Activated CD4-positive, alpha-beta T cell treated with anti-CD3 and anti-CD28 coated beads, Interleukin-2, amount 10 ng/mL, durations not matched to agents 24 days and 14 days (primary cell): ENCODE results near the gene GJC2. TPM values are rescaled to one million over a fixed set of nuclear protein-coding genes. Genes with fewer than 3 reads are reported as not detected.
A peak's percentile ranks its signal among the peaks of the same experiment; 100 is the strongest.

Experiments used
- DNase-seq: peaks from one replicate; pipeline ENCODE4 v3.0.0; 2022
- H3K27ac Mint-ChIP-seq: one replicate; pipeline ENCODE4 v1.8.0; 2022; ENCODE audit warnings: mild to moderate bottlenecking, mixed read lengths
- H3K27me3 Mint-ChIP-seq: one replicate; pipeline ENCODE4 v1.8.0; 2022; ENCODE audit warnings: mixed read lengths
- H3K36me3 Mint-ChIP-seq: one replicate; pipeline ENCODE4 v1.8.0; 2022; ENCODE audit warnings: low read depth, mild to moderate bottlenecking, mixed read lengths
- H3K4me1 Mint-ChIP-seq: one replicate; pipeline ENCODE4 v1.8.0; 2021; ENCODE audit warnings: mixed read lengths
- H3K4me3 Mint-ChIP-seq: one replicate; pipeline ENCODE4 v1.8.0; 2022; ENCODE audit warnings: mild to moderate bottlenecking, moderate library complexity, mixed read lengths
- H3K9me3 Mint-ChIP-seq: one replicate; pipeline ENCODE4 v1.8.0; 2021; ENCODE audit warnings: mixed read lengths
- intact Hi-C: fragments of 100-400 bp; cut with micrococcal nuclease; formaldehyde crosslinking; loops from one replicate; pipeline ENCODE4 v1.15.1; 2023
- total RNA-seq: library from RNA; stranded (reverse); gene quantifications from 2 replicates; pipeline ENCODE4 v1.2.3, GENCODE V29; 2022

GJC2 gene
- total RNA-seq, 1 donor from 2014 or later = 0.96 TPM

- H3K27ac Mint-ChIP-seq = no peak overlapping the region
- DNase-seq = no peak
- H3K27me3 Mint-ChIP-seq = no peaks in the 10 kb centered on the region
- H3K36me3 Mint-ChIP-seq = no peaks in the 10 kb centered on the region
- intact Hi-C loops = loop anchor here (10.0 kb wide), 2 partner anchors 115 to 395 kb away; no protein-coding TSS in a partner anchor
- H3K9me3 Mint-ChIP-seq = no peaks in the 10 kb centered on the region
- peaks cover 16% of the 10 kb centered on the region for H3K4me1 Mint-ChIP-seq
- no peak overlapping the region for H3K4me3 Mint-ChIP-seq
Measured at GRCh38 chr1:228160201-228160761, 10.6 kb downstream of the GJC2 start.

DNA sequence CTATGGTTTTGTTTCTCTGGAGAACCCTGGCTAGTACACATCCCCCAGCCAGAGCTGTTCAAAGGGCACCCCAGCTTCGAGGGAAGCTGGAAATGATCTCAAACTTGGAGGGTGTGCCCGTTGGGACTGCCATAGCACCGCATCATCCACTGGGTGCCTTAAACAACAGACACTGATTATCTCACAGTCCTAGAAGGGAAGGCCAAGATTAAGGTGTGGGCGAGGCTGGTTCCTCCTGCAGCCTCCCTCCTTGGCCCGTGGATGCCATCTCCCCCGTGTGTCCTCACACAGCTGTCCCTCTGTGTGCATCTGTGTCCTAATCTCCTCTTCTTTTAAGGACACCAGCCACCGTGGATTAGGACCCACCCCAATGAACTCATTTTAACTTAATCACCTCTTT lies 11.6 kb downstream of the GJC2 start:
- H3K4me1 Mint-ChIP-seq = peaks cover 15% of the 10 kb centered on the region
- no peaks in the 10 kb centered on the region for H3K9me3 Mint-ChIP-seq
- no peaks in the 10 kb centered on the region for H3K36me3 Mint-ChIP-seq
- no peak overlapping the region for H3K27ac Mint-ChIP-seq
- H3K27me3 Mint-ChIP-seq = no peaks in the 10 kb centered on the region
- no peak for DNase-seq
- no peak overlapping the region for H3K4me3 Mint-ChIP-seq
- intact Hi-C loops = loop anchor here (10.0 kb wide), 2 partner anchors 113 to 397 kb away; no protein-coding TSS in a partner anchor

- Mint-ChIP-seq H3K9me3 (no peaks in the 10 kb centered on the region), H3K27me3 (no peaks in the 10 kb centered on the region), H3K36me3 (no peaks in the 10 kb centered on the region), H3K4me1 (peaks cover 19% of the 10 kb centered on the region), H3K4me3 (no peak overlapping the region), H3K27ac (no peak overlapping the region)
- intact Hi-C loops = loop anchor here (10.0 kb wide), 2 partner anchors 113 to 397 kb away; no protein-coding TSS in a partner anchor
- no peak for DNase-seq
Measured at GRCh38 chr1:228161866-228162265, 12.1 kb downstream of the GJC2 start.

DNA sequence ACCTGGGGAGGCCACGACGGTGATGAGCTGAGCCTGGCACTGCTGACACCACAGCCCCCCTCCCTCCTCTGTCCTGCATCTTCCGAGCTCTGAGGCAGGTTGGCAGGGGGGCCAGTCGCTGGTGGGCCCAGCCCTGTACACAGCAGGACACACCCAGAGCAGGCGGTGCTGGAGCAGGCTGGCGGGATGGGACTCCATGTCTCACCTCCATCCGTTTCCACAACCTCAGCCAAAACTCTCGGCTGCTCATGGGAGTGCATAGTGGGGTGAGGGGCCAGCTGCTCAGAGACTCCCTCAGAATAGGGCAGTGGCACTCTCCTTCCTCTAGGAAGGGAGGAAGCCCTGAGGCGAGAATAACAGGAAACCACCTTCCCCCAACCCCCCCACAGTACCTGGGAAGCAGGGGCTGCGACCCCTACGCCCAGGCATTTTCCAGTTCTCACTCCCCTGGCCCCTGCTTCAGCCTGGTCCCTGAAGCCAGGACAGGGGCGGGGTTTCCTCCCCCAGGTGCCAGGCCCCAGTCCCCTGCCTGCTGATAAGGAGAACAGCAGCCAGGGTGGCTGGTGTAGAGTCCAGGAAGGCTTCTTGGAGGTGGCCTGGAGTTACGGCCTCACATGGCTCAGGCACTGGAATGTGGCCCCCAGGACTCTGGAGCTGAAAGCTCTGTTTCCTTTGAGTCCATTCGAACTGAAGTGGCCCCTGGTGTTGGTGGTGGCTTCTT lies 12.7 kb downstream of the GJC2 start:
- H3K27ac Mint-ChIP-seq = no peak overlapping the region
- H3K9me3 Mint-ChIP-seq = no peaks in the 10 kb centered on the region
- no peaks in the 10 kb centered on the region for H3K27me3 Mint-ChIP-seq
- intact Hi-C loops = loop anchor here (10.0 kb wide), 2 partner anchors 112 to 398 kb away; no protein-coding TSS in a partner anchor
- no peak for DNase-seq
- peaks cover 21% of the 10 kb centered on the region for H3K4me1 Mint-ChIP-seq
- H3K4me3 Mint-ChIP-seq = no peak overlapping the region
- H3K36me3 Mint-ChIP-seq = no peaks in the 10 kb centered on the region

- intact Hi-C loops = loop anchor here (10.0 kb wide), 2 partner anchors 112 to 398 kb away; no protein-coding TSS in a partner anchor
- no peaks in the 10 kb centered on the region for H3K9me3 Mint-ChIP-seq
- DNase-seq = no peak
- no peaks in the 10 kb centered on the region for H3K36me3 Mint-ChIP-seq
- no peaks in the 10 kb centered on the region for H3K27me3 Mint-ChIP-seq
- H3K27ac Mint-ChIP-seq = no peak overlapping the region
- no peak overlapping the region for H3K4me3 Mint-ChIP-seq
- peaks cover 25% of the 10 kb centered on the region for H3K4me1 Mint-ChIP-seq
Measured at GRCh38 chr1:228163007-228163753, 13.4 kb downstream of the GJC2 start.

DNA sequence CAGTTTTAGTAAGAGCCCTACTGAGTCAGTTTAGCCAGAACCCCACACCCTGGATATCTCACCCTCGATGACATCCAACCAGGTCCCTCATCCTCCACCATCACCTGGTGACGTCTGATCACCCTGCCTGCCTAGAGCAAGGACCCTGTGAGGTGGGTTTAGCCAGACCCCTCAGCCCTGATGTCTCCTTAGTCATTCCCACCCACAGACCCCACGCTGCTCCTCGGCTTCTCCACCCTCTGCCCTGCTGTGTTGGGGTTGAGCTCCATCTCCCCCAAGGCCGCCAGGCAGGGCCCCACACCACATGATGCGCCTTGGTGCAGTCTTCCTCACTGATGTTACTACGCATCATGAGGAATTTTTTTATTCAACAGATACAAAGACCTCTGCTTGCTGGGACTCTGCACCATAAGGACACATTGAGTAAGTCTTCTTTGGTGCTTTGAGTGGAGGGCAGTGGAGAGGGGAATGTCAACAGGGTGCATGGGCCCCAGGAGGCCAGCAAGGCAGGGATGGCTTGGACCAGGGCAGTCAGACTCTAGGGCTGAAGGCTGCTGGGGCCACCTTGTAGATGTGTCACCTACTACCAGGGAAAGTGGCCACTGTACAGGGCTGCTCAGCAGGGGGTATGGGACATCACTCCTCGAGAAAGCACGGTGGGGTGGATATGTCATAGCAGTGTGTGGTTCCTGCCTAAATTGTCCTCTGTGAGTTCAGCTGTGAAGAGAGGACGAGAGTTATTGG lies 14.2 kb downstream of the GJC2 start:
- Mint-ChIP-seq H3K36me3 (no peaks in the 10 kb centered on the region), H3K4me3 (peak overlapping the region; percentile 91), H3K27ac (peak overlapping the region; percentile 93), H3K27me3 (no peaks in the 10 kb centered on the region), H3K9me3 (no peaks in the 10 kb centered on the region), H3K4me1 (peaks cover 25% of the 10 kb centered on the region)
- DNase-seq = no peak
- intact Hi-C loops = loop anchor here (10.0 kb wide), 2 partner anchors 111 to 399 kb away; no protein-coding TSS in a partner anchor

- Mint-ChIP-seq H3K4me1 (peaks cover 25% of the 10 kb centered on the region), H3K36me3 (no peaks in the 10 kb centered on the region), H3K27ac (peak overlapping the region; percentile 93), H3K9me3 (no peaks in the 10 kb centered on the region), H3K4me3 (peak overlapping the region; percentile 91), H3K27me3 (no peaks in the 10 kb centered on the region)
- no peak for DNase-seq
- intact Hi-C loops = loop anchor here (1.0 to 10.0 kb wide), 5 partner anchors 10 to 400 kb away; no protein-coding TSS in a partner anchor
Measured at GRCh38 chr1:228164561-228165371, 15.0 kb downstream of the GJC2 start.

DNA sequence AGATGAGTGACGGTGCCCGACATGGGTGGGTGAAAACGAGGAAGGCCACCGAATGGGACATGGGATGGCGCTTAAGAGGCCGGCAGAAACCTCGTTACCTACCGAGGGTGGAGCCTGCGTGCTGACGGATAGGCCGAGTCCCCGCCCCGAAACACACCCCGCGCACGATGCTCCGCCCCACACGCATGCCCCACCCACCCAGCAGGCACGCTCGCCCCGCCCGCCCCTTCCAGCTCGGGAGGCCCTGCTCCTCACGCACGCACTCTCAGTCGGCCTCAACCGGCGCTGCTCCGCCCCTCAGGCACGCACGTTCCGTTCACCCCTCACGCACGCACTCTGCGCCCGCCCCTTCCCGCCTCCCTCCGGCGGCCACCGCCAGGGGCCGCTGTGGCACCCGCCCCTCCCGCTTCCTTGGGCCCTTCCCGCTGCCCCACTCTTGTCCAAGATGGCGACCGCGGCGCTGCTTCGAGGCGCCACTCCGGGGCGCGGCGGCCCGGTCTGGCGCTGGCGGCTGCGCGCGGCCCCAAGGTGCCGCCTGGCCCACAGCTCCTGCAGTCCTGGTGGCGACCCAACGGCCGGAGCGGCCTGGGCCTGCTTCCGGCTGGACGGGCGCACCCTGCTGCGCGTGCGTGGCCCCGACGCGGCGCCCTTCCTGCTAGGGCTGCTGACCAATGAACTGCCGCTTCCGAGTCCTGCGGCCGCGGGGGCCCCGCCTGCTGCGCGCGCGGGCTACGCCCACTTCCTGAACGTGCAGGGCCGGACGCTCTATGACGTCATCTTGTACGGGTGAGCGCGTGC lies 15.8 kb downstream of the GJC2 start, which contains the start of gene IBA57:
Gene IBA57, plus strand, starts transcription at position 433 of the 798 bp plus-strand sequence. Its CDS starts 13 bp downstream, at position 446.
- Mint-ChIP-seq H3K9me3 (no peaks in the 10 kb centered on the region), H3K4me3 (peak within 1 kb of the TSS; percentile 91), H3K27ac (peak within 1 kb of the TSS; percentile 96), H3K4me1 (peaks cover 25% of the 10 kb centered on the region), H3K27me3 (no peaks in the 10 kb centered on the region), H3K36me3 (no peaks in the 10 kb centered on the region)
- peak; percentile 100 for DNase-seq
- intact Hi-C loops = loop anchor here (1.0 to 10.0 kb wide), 12 partner anchors 9 to 401 kb away; partner anchors contain the start of genes ARF1, GUK1, MRPL55 and RNF187

GRCh38 chr1:228166170-228166936 lies 16.6 kb downstream of the GJC2 start:
- peak; percentile 88 for DNase-seq
- Mint-ChIP-seq H3K4me1 (peaks cover 25% of the 10 kb centered on the region), H3K27ac (peak overlapping the region; percentile 96), H3K36me3 (no peaks in the 10 kb centered on the region), H3K27me3 (no peaks in the 10 kb centered on the region), H3K4me3 (peak overlapping the region; percentile 91), H3K9me3 (no peaks in the 10 kb centered on the region)
- intact Hi-C loops = loop anchor here (1.0 to 10.0 kb wide), 9 partner anchors 26 to 402 kb away; partner anchors contain the start of genes ARF1, GUK1, MRPL55 and RNF187

DNA sequence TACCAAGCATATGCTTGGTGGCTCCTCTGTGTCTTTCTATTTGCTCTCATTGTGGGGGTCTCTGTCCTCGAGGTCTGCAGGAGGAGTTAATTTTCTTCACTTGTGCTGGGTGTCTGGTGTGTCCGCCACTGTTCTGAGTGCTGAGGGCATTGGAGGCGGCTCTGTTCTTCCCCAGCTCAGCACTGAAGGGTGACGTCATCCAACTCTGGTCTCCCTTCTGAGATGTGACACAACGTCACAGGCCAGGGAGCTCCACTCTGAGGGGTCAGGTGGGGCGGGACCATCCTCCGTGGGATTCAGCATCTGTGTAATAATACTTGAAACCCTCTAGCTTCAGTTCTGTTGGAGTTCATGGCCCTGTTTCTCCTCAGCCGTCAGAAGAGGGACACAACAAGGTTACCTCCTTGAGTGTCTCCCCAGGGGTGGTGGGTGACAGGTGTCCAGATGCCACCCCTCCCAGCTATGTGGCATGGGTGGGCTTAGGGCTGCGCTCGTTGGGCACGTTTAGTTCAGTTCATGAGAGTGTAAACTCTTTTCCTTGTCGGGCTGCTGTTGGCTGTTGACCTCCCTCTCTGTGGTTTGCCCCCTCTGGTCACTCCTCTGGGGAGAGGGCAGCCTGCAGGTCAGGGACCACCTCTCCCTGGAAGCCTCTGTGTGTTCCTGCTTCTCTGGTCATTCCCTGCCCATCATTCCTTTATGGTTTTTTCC lies 19.0 kb downstream of the GJC2 start:
- intact Hi-C loops = loop anchor here (10.0 kb wide), 2 partner anchors 106 to 404 kb away; no protein-coding TSS in a partner anchor
- H3K4me3 Mint-ChIP-seq = no peak overlapping the region

DNA sequence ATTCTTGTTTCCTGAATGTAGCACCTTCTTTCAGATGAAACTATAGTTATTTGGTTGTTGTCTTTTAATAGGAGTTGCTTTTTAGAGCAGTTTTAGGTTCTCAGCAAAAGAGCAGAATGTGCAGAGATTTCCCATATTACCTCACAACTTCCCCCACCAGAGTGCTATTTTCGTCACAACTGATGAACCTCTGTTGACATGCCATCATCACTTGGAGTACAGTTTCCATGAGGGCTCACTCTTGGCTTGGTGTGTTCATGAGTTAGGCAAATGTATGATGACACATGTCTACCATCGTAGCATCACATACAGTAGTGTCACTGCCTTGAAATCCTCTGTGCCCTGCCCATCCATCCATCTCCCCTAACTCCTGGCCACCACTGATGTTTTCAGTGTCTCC lies 19.6 kb downstream of the GJC2 start:
- intact Hi-C loops = loop anchor here (10.0 kb wide), 2 partner anchors 105 to 405 kb away; no protein-coding TSS in a partner anchor
- Mint-ChIP-seq H3K27me3 (no peaks in the 10 kb centered on the region), H3K4me3 (no peak overlapping the region), H3K9me3 (no peaks in the 10 kb centered on the region), H3K27ac (no peak overlapping the region), H3K4me1 (peaks cover 18% of the 10 kb centered on the region), H3K36me3 (no peaks in the 10 kb centered on the region)
- no peak for DNase-seq

More for the DNA sequence above, 19.0 kb downstream of the GJC2 start:
- Mint-ChIP-seq H3K27ac (no peak overlapping the region), H3K36me3 (no peaks in the 10 kb centered on the region), H3K27me3 (no peaks in the 10 kb centered on the region), H3K4me1 (peaks cover 20% of the 10 kb centered on the region), H3K9me3 (no peaks in the 10 kb centered on the region)
- peak; percentile 55 for DNase-seq
